Natural killer cell treated with Interleukin-12 subunit alpha and Interleukin-12 subunit beta and Interleukin-15 and Interleukin-18, amount 100 ng/mL, for 72 hours (primary cell): Measurements from ENCODE around the gene ZC3H12A. TPM values are rescaled to one million over a fixed set of nuclear protein-coding genes. Genes with fewer than 3 reads are reported as not detected.

ENCODE experiments used
- ATAC-seq, 2 donors: fragments of 150-1000 bp; cut with Tn5 transposase in 1 of 2; sonication (Bioruptor Pico), chemical (Tn5 transposase) in 1 of 2; 2 replicates each; pipeline ENCODE4 v1.10.0; 2021
- DNase-seq: peaks from one replicate; pipeline ENCODE4 v3.0.0; 2022; ENCODE audit warnings: low spot score
- H3K27ac Mint-ChIP-seq, 2 donors: 1 replicate in 1 of 2; 2 replicates in 1 of 2; pipeline ENCODE4 v1.8.0; 2022; ENCODE audit warnings: mixed read lengths in 2 of 2, mild to moderate bottlenecking in 1 of 2, moderate library complexity in 1 of 2
- H3K27me3 Mint-ChIP-seq, 2 donors: 1 replicate in 1 of 2; 2 replicates in 1 of 2; pipeline ENCODE4 v1.8.0; 2022; ENCODE audit warnings: mixed read lengths in 2 of 2
- H3K36me3 Mint-ChIP-seq: one replicate; pipeline ENCODE4 v1.8.0; 2022; ENCODE audit warnings: mixed read lengths
- H3K4me1 Mint-ChIP-seq, 2 donors: 1 replicate in 1 of 2; 2 replicates in 1 of 2; pipeline ENCODE4 v1.8.0; 2022; ENCODE audit warnings: low read depth in 2 of 2, mixed read lengths in 2 of 2, mild to moderate bottlenecking in 1 of 2
- H3K4me3 Mint-ChIP-seq: one replicate; pipeline ENCODE4 v1.8.0; 2022; ENCODE audit warnings: mixed read lengths
- H3K9me3 Mint-ChIP-seq: 2 replicates; pipeline ENCODE4 v1.8.0; 2022; ENCODE audit warnings: mixed read lengths
- total RNA-seq, 2 donors: library from RNA; stranded (reverse); gene quantifications; one replicate each; pipeline ENCODE4 v1.2.3, GENCODE V29; 2022

Gene ZC3H12A
- total RNA-seq, 2 donors from 2014 or later, result 109 to 198 TPM

DNA sequence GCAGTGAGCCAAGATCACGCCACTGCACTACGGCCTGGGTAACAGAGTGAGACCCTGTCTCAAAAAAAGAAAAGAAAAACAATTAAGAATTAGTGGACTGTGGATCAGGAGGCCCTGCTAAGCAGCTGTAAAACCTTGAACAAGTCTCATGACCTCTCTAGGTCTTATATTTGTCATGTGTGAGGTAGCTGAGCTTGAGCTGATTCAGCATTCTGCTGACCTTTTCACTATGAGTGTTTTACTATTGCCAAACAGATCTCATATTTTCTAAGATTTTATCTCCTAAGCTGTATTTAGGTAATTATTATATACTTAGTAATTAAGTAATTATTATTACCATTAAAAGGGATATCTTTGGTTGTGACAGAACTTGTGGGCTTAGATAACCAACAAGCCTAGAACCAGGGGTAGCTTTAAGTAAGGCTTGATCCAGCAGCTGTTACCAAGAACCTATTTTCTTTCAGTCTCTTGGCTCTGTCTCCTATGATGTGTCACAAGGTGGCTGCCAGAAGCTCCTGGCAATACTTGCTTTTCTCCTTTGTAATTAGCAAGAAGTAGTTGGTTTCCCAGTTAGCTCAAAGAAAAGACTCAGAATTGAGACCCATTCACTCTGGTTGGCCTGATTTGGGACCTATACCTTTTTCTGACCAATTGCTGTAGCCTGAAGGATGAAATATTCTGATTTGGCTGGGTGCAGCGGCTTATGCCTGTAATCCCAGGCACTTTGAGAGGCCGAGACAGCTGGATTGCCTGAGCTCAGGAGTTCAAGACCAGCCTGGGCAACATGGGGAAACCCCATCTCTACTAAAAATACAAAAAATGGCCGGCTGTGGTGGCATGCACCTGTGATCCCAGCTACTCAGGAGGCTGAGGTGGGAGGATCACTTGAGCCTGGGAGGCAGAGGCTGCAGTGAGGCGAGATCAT lies 8.5 kb upstream of the ZC3H12A start:
- ATAC-seq, result no peak

GRCh38 chr1:37468037-37468436 lies 6.3 kb upstream of the ZC3H12A start:
- H3K27me3 Mint-ChIP-seq, result no peaks in the 10 kb centered on the region
- H3K4me3 Mint-ChIP-seq, result no peak overlapping the region
- H3K4me1 Mint-ChIP-seq, result peaks cover 24 to 25% of the 10 kb centered on the region in 2 donors
- DNase-seq (no peak), ATAC-seq (no peak)
- no peaks in the 10 kb centered on the region for H3K36me3 Mint-ChIP-seq
- H3K27ac Mint-ChIP-seq, result peak overlapping the region in 1 of 2 donors; percentile 23
- no peaks in the 10 kb centered on the region for H3K9me3 Mint-ChIP-seq

More for the DNA sequence above, 8.5 kb upstream of the ZC3H12A start:
- no peaks in the 10 kb centered on the region for H3K27me3 Mint-ChIP-seq
- no peak for DNase-seq
- H3K4me1 Mint-ChIP-seq, result peaks cover 8 to 9% of the 10 kb centered on the region in 2 donors
- H3K9me3 Mint-ChIP-seq, result no peaks in the 10 kb centered on the region
- H3K36me3 Mint-ChIP-seq, result no peaks in the 10 kb centered on the region
- peak overlapping the region in 1 of 2 donors; percentile 41 for H3K27ac Mint-ChIP-seq
- H3K4me3 Mint-ChIP-seq, result no peak overlapping the region

DNA sequence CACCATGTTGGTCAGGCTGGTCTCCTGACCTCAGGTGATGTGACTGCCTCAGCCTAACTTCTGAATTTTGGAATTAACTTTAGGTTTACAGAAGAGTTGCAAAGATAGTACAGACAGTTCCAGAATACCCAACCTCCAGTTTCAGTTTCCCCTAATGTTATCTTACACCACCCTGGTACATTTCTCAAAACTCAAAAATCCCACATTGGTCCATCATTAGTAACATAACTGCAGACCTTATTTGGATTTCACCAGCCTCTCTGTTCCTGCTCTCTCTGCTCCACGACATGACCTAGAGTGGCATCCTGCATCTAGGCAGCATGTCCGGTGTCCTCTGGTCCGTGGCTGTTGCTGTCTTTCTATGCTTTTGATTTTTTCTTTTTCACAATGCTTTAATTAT lies 5.0 kb upstream of the ZC3H12A start:
- no peaks in the 10 kb centered on the region for H3K9me3 Mint-ChIP-seq
- no peak for ATAC-seq
- no peak for DNase-seq
- H3K27ac Mint-ChIP-seq, result peak overlapping the region in 1 of 2 donors; percentile 80
- H3K4me3 Mint-ChIP-seq, result no peak overlapping the region
- H3K27me3 Mint-ChIP-seq, result no peaks in the 10 kb centered on the region
- H3K4me1 Mint-ChIP-seq, result peaks cover 32 to 33% of the 10 kb centered on the region in 2 donors
- no peaks in the 10 kb centered on the region for H3K36me3 Mint-ChIP-seq

DNA sequence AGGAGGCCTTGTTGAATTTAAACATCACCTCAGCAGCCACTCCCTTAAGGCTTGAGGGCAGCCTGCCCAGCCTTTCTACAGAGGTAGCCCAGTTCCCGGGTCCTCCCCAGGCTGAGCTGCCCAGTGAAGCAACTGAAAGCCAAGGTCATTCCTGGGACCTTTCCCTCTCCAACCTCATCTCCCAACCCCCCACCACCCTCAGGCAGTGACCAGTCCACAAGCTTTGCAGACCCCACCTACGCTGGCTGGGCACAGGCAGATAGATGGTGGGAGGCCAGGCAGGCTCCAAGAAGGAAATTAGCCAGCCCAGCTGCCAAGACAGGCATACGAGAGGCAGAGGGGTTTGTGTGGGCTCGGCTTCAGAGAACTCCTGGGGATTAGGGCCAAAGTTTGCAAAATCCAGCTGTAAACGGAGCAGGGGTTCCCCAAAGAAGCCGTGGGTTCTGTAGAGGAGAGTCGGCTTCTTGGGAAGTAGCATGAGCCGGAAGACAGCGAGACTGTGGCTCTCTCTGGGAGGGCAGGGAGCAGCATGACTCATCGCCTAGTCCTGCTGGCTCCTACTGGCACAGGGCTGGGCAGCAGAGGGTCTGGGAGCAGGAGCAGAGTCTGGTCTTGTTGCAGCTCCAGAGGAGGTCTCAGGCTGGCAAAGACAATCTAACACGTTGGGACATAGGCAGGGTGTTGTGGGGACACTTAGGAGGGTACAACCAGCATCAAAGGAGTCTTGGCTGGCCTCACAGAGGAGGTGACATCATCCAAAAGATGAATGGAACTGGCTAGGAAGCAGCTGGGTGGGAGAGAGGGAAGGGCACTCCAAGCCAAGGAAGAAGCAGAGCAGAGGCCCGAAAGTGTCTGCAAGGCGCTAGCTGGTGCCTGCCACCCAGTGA lies 2.8 kb upstream of the ZC3H12A start:
- no peak for ATAC-seq
- no peaks in the 10 kb centered on the region for H3K9me3 Mint-ChIP-seq
- peak overlapping the region; percentile 90 for H3K4me3 Mint-ChIP-seq
- no peak for DNase-seq
- H3K36me3 Mint-ChIP-seq, result peaks cover 12% of the 10 kb centered on the region
- peak overlapping the region; percentile 66 to 77 for H3K27ac Mint-ChIP-seq
- H3K27me3 Mint-ChIP-seq, result no peaks in the 10 kb centered on the region
- peaks cover 39 to 41% of the 10 kb centered on the region in 2 donors for H3K4me1 Mint-ChIP-seq

GRCh38 chr1:37472281-37472680 lies 2.1 kb upstream of the ZC3H12A start:
- ATAC-seq (no peak), DNase-seq (no peak)
- peak overlapping the region; percentile 90 for H3K4me3 Mint-ChIP-seq
- peaks cover 42 to 45% of the 10 kb centered on the region in 2 donors for H3K4me1 Mint-ChIP-seq
- no peaks in the 10 kb centered on the region for H3K9me3 Mint-ChIP-seq
- peaks cover 12% of the 10 kb centered on the region for H3K36me3 Mint-ChIP-seq
- H3K27ac Mint-ChIP-seq, result peak overlapping the region; percentile 66 to 77
- no peaks in the 10 kb centered on the region for H3K27me3 Mint-ChIP-seq

GRCh38 chr1:37472994-37473393 lies 1.4 kb upstream of the ZC3H12A start:
- Mint-ChIP-seq H3K36me3 (peaks cover 17% of the 10 kb centered on the region), H3K27me3 (no peaks in the 10 kb centered on the region), H3K9me3 (no peaks in the 10 kb centered on the region), H3K4me1 (peaks cover 46 to 50% of the 10 kb centered on the region in 2 donors), H3K27ac (peak overlapping the region; percentile 66 to 77), H3K4me3 (peak overlapping the region; percentile 90)
- DNase-seq (no peak), ATAC-seq (no peak)

- no peaks in the 10 kb centered on the region for H3K27me3 Mint-ChIP-seq
- peaks cover 22% of the 10 kb centered on the region for H3K36me3 Mint-ChIP-seq
- ATAC-seq, result no peak
- H3K27ac Mint-ChIP-seq, result peak overlapping the region; percentile 66 to 77
- peaks cover 50 to 55% of the 10 kb centered on the region in 2 donors for H3K4me1 Mint-ChIP-seq
- H3K9me3 Mint-ChIP-seq, result no peaks in the 10 kb centered on the region
- peak overlapping the region; percentile 90 for H3K4me3 Mint-ChIP-seq
- DNase-seq, result no peak
Measured at GRCh38 chr1:37473431-37474045, 842 bp upstream of the ZC3H12A start.

DNA sequence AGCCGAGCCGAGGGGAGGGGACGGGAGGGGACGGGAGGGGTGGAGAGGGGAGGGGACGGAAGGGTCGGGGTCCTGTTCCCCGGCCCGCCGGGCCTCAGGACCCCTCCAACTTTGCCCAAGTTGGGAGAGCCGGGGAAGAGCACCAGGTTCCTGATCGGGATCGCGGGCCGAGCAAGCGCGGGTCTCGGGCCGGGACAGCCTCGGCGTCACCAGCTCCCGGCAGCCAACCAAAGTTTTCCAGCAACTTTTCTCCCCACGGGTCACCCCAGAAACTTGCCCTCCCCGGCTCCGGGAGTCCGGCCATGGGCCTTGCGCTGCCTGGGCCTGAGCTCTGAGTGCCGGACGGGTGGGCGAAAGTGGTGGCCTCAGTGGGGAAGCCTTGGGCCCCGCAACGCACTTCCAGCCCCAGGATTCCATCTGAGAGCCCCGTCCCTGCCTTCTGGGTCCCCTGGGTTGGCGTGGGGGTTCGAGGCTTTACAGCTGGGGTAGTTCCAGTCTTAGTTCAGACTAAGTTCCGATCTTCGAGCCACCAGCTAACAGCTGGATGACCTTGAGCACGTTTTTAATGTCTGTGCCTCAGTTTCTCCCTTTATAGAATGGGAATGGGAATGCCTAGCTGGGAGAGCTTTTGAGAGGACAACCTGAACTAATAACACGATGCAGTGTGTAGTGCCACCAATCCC lies 458 bp downstream of the ZC3H12A start:
- H3K27ac Mint-ChIP-seq, result peak overlapping the region; percentile 99
- no peak for DNase-seq
- peak in 1 of 2 donors; percentile 0 for ATAC-seq
- peaks cover 33% of the 10 kb centered on the region for H3K36me3 Mint-ChIP-seq
- no peaks in the 10 kb centered on the region for H3K27me3 Mint-ChIP-seq
- peak overlapping the region; percentile 90 for H3K4me3 Mint-ChIP-seq
- H3K9me3 Mint-ChIP-seq, result no peaks in the 10 kb centered on the region
- H3K4me1 Mint-ChIP-seq, result peaks cover 48 to 60% of the 10 kb centered on the region in 2 donors

DNA sequence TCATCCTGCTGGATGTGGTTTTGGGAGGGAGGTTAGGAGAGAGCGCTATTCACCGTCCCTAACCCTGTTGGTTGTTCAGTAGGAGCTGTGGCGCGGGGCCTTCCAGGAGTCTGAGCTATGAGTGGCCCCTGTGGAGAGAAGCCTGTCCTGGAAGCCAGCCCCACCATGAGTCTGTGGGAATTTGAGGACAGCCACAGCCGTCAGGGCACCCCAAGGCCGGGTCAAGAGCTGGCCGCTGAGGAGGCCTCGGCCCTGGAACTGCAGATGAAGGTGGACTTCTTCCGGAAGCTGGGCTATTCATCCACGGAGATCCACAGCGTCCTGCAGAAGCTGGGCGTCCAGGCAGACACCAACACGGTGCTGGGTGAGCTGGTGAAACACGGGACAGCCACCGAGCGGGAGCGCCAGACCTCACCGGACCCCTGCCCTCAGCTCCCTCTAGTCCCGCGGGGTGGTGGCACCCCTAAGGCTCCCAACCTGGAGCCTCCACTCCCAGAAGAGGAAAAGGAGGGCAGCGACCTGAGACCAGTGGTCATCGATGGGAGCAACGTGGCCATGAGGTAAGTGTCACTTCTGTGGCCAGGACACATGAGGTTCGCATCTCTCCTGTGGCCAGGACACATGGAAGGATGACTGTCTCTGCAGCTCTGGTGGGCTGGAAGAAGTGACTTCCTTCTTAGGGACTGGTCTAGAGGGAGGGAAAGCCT lies 1.2 kb downstream of the ZC3H12A start:
- H3K36me3 Mint-ChIP-seq, result peaks cover 33% of the 10 kb centered on the region
- ATAC-seq (no peak), DNase-seq (no peak)
- peaks cover 50 to 57% of the 10 kb centered on the region in 2 donors for H3K4me1 Mint-ChIP-seq
- H3K4me3 Mint-ChIP-seq, result peak overlapping the region; percentile 90
- no peaks in the 10 kb centered on the region for H3K9me3 Mint-ChIP-seq
- H3K27ac Mint-ChIP-seq, result peak overlapping the region; percentile 99
- H3K27me3 Mint-ChIP-seq, result no peaks in the 10 kb centered on the region

GRCh38 chr1:37476087-37476452 lies 1.7 kb downstream of the ZC3H12A start:
- H3K4me1 Mint-ChIP-seq, result peaks cover 53 to 58% of the 10 kb centered on the region in 2 donors
- H3K4me3 Mint-ChIP-seq, result peak overlapping the region; percentile 90
- no peaks in the 10 kb centered on the region for H3K27me3 Mint-ChIP-seq

GRCh38 chr1:37476460-37477197 lies 2.2 kb downstream of the ZC3H12A start:
- no peaks in the 10 kb centered on the region for H3K9me3 Mint-ChIP-seq
- peak overlapping the region; percentile 99 for H3K27ac Mint-ChIP-seq
- no peak for ATAC-seq
- peaks cover 33% of the 10 kb centered on the region for H3K36me3 Mint-ChIP-seq
- DNase-seq, result no peak
- peak overlapping the region; percentile 90 for H3K4me3 Mint-ChIP-seq
- peaks cover 56 to 63% of the 10 kb centered on the region in 2 donors for H3K4me1 Mint-ChIP-seq
- H3K27me3 Mint-ChIP-seq, result no peaks in the 10 kb centered on the region

More at GRCh38 chr1:37476087-37476452, 1.7 kb downstream of the ZC3H12A start:
- no peaks in the 10 kb centered on the region for H3K9me3 Mint-ChIP-seq
- ATAC-seq (no peak), DNase-seq (no peak)
- peak overlapping the region; percentile 99 for H3K27ac Mint-ChIP-seq
- H3K36me3 Mint-ChIP-seq, result peaks cover 33% of the 10 kb centered on the region
